Panc1 (cell line): ENCODE data around the gene EYS.

ENCODE experiments used
- POLR2AphosphoS5 ChIP-seq: IDR thresholded peaks from 2 replicates; pipeline ENCODE4 v1.6.1; 2012; ENCODE audit warnings: mild to moderate bottlenecking, low read depth, low read length, moderate library complexity
- SIN3A ChIP-seq: IDR thresholded peaks from 2 replicates; pipeline ENCODE4 v1.6.1; 2012; ENCODE audit warnings: low read depth, mild to moderate bottlenecking, low read length, moderate library complexity, borderline replicate concordance; ENCODE audit not compliant: insufficient read depth
- TF ChIP-seq, protein P1 (sequence below): fragments of 450-650 bp; IDR thresholded peaks from 2 replicates; pipeline ENCODE4 v1.5.1; 2017; ENCODE audit warnings: mild to moderate bottlenecking
- TF ChIP-seq, protein P2 (sequence below), 2 experiments: IDR thresholded peaks; 2 replicates each; pipeline ENCODE4 v1.6.1; 2011 to 2012; ENCODE audit warnings: low read depth in 2 of 2, control low read depth in 1 of 2, low read length in 1 of 2, mild to moderate bottlenecking in 1 of 2, moderate library complexity in 1 of 2; ENCODE audit not compliant: insufficient read depth in 1 of 2

DNA sequence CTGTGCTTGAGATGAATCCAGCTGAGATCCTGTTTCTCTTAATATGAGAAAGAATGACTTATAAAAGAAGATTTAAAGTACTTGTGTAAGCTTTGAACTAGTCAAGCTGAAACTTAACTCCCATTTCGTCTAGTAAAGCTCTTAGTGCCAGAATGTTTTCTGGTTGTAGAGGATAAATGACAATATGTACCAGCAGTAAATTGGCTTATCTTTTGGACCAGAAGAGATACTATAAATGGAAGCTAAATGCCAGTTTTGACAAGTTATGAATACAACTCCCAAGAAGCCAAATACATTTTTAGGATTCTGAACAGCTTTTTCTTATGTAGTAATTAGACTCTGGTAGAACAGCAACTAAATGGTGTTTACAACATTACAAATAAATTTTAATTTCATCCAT is 608.7 kb downstream of the EYS start:
- TF ChIP-seq, protein P1, sequence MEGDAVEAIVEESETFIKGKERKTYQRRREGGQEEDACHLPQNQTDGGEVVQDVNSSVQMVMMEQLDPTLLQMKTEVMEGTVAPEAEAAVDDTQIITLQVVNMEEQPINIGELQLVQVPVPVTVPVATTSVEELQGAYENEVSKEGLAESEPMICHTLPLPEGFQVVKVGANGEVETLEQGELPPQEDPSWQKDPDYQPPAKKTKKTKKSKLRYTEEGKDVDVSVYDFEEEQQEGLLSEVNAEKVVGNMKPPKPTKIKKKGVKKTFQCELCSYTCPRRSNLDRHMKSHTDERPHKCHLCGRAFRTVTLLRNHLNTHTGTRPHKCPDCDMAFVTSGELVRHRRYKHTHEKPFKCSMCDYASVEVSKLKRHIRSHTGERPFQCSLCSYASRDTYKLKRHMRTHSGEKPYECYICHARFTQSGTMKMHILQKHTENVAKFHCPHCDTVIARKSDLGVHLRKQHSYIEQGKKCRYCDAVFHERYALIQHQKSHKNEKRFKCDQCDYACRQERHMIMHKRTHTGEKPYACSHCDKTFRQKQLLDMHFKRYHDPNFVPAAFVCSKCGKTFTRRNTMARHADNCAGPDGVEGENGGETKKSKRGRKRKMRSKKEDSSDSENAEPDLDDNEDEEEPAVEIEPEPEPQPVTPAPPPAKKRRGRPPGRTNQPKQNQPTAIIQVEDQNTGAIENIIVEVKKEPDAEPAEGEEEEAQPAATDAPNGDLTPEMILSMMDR, result no peak
- TF ChIP-seq POLR2AphosphoS5 (no peak), SIN3A (no peak)
- TF ChIP-seq, protein P2, sequence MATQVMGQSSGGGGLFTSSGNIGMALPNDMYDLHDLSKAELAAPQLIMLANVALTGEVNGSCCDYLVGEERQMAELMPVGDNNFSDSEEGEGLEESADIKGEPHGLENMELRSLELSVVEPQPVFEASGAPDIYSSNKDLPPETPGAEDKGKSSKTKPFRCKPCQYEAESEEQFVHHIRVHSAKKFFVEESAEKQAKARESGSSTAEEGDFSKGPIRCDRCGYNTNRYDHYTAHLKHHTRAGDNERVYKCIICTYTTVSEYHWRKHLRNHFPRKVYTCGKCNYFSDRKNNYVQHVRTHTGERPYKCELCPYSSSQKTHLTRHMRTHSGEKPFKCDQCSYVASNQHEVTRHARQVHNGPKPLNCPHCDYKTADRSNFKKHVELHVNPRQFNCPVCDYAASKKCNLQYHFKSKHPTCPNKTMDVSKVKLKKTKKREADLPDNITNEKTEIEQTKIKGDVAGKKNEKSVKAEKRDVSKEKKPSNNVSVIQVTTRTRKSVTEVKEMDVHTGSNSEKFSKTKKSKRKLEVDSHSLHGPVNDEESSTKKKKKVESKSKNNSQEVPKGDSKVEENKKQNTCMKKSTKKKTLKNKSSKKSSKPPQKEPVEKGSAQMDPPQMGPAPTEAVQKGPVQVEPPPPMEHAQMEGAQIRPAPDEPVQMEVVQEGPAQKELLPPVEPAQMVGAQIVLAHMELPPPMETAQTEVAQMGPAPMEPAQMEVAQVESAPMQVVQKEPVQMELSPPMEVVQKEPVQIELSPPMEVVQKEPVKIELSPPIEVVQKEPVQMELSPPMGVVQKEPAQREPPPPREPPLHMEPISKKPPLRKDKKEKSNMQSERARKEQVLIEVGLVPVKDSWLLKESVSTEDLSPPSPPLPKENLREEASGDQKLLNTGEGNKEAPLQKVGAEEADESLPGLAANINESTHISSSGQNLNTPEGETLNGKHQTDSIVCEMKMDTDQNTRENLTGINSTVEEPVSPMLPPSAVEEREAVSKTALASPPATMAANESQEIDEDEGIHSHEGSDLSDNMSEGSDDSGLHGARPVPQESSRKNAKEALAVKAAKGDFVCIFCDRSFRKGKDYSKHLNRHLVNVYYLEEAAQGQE (IDR thresholded peaks at IDR 0.05; ENCODE audit: insufficient read depth in 1 of 2, low read depth in 2 of 2, low read length in 1 of 2), result no peak
